Cardiac muscle cell (in vitro differentiated cells and primary cell): ENCODE measurements around the gene PRPF31. TPM values are rescaled to one million over a fixed set of nuclear protein-coding genes. Genes with fewer than 3 reads are reported as not detected.

Experiments used
- DNase-seq, 2 donors: peaks; one replicate each; pipeline versions ENCODE4 v3.0.0 to v3.0.0-alpha.2; 2010 to 2017; ENCODE audit warnings: low read depth in 1 of 2, low spot score in 1 of 2
- H3K27ac ChIP-seq: fragments of 200-600 bp; sonication (generic); 2 replicates; pipeline ENCODE4 v1.5.1; 2016
- H3K27me3 ChIP-seq: fragments of 200-600 bp; sonication (generic); 2 replicates; pipeline ENCODE4 v1.6.0; 2016; ENCODE audit warnings: control low read depth
- H3K36me3 ChIP-seq: fragments of 200-600 bp; sonication (generic); 2 replicates; pipeline ENCODE4 v1.5.1; 2016; ENCODE audit warnings: control low read depth
- H3K4me1 ChIP-seq: fragments of 200-600 bp; sonication (generic); 2 replicates; pipeline ENCODE4 v1.8.1; 2017; ENCODE audit warnings: low read depth, mild to moderate bottlenecking, mixed run types
- H3K4me3 ChIP-seq: fragments of 200-600 bp; sonication (generic); 2 replicates; pipeline ENCODE4 v1.5.1; 2016; ENCODE audit warnings: mild to moderate bottlenecking
- H3K9me3 ChIP-seq: fragments of 200-600 bp; sonication (generic); 2 replicates; pipeline ENCODE4 v1.5.1; 2017; ENCODE audit warnings: low read depth, mild to moderate bottlenecking, control low read depth
- polyA plus RNA-seq: library from polyadenylated mRNA; unstranded; fragments of >200 nt; fragmentation: Nextera tagmentation; extraction: Ambion mirVana; gene quantifications from 2 replicates; pipeline ENCODE4 v1.2.1, GENCODE V29; 2016
- total RNA-seq: library from RNA; depleted of rRNA; stranded (reverse); fragments of >200 nt; gene quantifications from 2 replicates; pipeline ENCODE4 v1.2.3, GENCODE V29; 2016
- TF ChIP-seq, protein P1 (sequence below): IDR thresholded peaks from 2 replicates; pipeline ENCODE4 v1.5.1; 2012; ENCODE audit warnings: low read depth, mild to moderate bottlenecking, low read length

Gene PRPF31
- total and polyA plus RNA-seq, 2 experiments from 2014 or later: 73.9 to 113 TPM

DNA sequence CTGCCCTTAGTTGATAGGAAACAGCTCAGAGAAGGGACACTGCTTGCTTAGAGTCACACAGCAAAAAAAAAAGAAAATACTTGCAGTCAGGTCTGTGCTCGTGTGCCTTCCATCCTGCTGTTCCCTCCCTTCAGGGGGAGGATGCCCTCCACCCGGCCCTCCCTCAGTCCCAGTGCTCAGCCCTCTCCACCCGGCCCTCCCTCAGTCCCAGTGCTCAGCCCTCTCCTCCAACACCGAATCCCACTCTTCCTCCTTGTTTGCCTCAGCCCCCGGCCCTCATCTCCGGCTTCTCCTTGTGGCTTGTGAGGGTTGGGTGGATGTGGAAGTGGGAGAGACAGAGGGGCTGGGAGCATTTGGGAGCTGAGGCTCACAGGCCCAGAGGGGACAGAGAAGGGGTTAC lies 5.9 kb upstream of the PRPF31 start:
- peaks cover 4% of the 10 kb centered on the region for H3K4me1 ChIP-seq
- peaks cover 27% of the 10 kb centered on the region for H3K36me3 ChIP-seq
- TF ChIP-seq, protein P1, sequence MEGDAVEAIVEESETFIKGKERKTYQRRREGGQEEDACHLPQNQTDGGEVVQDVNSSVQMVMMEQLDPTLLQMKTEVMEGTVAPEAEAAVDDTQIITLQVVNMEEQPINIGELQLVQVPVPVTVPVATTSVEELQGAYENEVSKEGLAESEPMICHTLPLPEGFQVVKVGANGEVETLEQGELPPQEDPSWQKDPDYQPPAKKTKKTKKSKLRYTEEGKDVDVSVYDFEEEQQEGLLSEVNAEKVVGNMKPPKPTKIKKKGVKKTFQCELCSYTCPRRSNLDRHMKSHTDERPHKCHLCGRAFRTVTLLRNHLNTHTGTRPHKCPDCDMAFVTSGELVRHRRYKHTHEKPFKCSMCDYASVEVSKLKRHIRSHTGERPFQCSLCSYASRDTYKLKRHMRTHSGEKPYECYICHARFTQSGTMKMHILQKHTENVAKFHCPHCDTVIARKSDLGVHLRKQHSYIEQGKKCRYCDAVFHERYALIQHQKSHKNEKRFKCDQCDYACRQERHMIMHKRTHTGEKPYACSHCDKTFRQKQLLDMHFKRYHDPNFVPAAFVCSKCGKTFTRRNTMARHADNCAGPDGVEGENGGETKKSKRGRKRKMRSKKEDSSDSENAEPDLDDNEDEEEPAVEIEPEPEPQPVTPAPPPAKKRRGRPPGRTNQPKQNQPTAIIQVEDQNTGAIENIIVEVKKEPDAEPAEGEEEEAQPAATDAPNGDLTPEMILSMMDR: no peak

DNA sequence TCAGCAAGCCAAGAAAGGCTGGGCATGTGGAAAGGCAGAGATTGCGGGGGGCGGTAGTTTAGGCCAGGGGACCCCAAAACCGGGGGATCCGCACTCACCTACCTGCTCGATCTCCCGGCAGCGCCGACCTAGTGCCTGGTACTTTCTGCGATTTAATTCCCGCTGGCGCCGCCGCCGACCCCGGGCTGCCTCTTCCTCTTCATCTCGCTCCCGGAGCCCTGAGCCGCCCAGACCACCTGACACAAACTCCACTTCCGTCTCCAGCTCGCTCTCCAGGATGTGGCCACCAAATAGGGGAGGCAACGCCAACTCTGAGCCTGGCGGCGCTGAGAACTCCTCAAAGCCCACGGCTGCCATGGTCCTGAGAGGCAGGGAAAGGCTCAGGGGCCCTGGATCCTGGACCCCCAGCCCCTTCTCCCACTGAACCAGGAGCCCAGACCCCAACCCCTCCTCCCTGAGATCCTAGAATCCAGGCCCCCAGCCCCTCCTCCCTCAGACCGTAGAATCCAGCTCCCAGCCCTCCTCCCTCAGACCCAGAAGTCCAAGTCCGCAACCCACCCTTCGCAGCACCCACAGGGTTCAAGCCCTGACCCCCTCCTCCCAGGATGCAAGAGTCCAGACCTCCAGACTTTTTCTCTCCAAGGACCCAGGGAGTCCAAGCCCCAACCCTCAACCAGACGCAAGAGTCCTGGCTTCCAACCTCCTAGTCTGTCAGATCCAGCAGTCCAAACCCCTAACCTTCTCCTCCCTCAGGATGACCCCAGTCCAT lies 1.0 kb upstream of the PRPF31 start:
- Histone ChIP-seq H3K36me3 (peaks cover 14% of the 10 kb centered on the region), H3K27ac (no peak overlapping the region), H3K27me3 (no peaks in the 10 kb centered on the region), H3K4me1 (peaks cover 10% of the 10 kb centered on the region), H3K4me3 (peak overlapping the region; percentile 48), H3K9me3 (no peaks in the 10 kb centered on the region)
- DNase-seq: peak in 1 of 2 donors; percentile 57
- TF ChIP-seq, protein P1: no peak

More for the DNA sequence above, 5.9 kb upstream of the PRPF31 start:
- Histone ChIP-seq H3K9me3 (no peaks in the 10 kb centered on the region), H3K27ac (no peak overlapping the region), H3K4me3 (no peak overlapping the region), H3K27me3 (no peaks in the 10 kb centered on the region)
- DNase-seq: no peak

DNA sequence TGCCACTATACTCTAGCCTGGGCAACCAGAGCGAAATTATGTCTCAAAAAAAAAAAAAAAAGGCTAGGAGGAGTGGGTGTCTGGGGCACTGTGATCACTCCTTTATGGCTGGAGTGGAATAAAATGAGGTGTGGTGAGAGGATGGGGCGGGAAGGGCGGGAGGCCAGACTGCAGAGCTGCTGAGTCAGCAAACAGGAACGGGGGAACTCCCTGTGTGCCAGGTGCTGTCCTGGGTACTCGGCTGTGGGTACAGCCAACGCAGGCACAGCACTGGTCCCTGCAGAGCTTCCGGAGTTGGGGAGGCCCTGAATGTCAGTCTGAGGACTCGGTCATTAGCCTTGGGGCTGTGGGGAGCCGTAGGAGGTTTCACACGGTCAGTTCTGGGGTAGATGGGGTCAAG lies 5.7 kb downstream of the PRPF31 start:
- Histone ChIP-seq H3K27me3 (no peaks in the 10 kb centered on the region), H3K4me3 (no peak overlapping the region), H3K27ac (no peak overlapping the region), H3K36me3 (peaks cover 31% of the 10 kb centered on the region), H3K4me1 (peaks cover 4% of the 10 kb centered on the region), H3K9me3 (no peaks in the 10 kb centered on the region)
- TF ChIP-seq, protein P1: no peak
- DNase-seq: no peak

DNA sequence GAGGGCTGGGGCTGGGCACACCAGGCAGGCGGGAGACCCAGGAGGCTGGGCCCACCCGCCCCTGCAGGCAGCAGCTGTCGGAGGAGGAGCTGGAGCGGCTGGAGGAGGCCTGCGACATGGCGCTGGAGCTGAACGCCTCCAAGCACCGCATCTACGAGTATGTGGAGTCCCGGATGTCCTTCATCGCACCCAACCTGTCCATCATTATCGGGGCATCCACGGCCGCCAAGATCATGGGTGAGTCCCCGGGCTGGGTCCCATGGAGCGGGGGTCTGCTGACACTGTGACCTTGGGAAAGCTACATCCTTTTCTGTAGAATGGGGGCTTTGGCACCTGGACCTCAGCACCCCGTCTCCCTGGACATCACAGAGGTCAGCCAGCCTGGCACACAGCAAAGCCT lies 8.1 kb downstream of the PRPF31 start:
- Histone ChIP-seq H3K27ac (no peak overlapping the region), H3K4me1 (no peaks in the 10 kb centered on the region), H3K36me3 (peaks cover 38% of the 10 kb centered on the region), H3K27me3 (no peaks in the 10 kb centered on the region), H3K4me3 (no peak overlapping the region), H3K9me3 (no peaks in the 10 kb centered on the region)
- TF ChIP-seq, protein P1: no peak
- no peak for DNase-seq

DNA sequence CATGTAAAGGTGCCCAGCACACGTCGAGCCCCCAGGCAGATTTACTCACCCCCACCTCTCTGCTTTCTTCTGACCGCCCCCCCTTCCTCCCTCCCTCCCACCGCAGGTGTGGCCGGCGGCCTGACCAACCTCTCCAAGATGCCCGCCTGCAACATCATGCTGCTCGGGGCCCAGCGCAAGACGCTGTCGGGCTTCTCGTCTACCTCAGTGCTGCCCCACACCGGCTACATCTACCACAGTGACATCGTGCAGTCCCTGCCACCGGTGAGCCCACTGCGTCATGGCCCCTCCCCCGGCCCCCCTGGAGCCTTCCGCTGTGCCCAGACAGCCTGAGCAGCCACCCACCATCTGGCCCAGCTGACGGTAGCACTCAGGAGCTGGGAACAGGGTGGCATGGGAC lies 8.8 kb downstream of the PRPF31 start:
- peaks cover 38% of the 10 kb centered on the region for H3K36me3 ChIP-seq

More for the DNA sequence above, 8.8 kb downstream of the PRPF31 start:
- H3K4me1 ChIP-seq: no peaks in the 10 kb centered on the region
- H3K27ac ChIP-seq: no peak overlapping the region
- TF ChIP-seq, protein P1: no peak
- no peaks in the 10 kb centered on the region for H3K9me3 ChIP-seq
- no peak for DNase-seq
- H3K27me3 ChIP-seq: no peaks in the 10 kb centered on the region
- no peak overlapping the region for H3K4me3 ChIP-seq
